T-cell (primary cell): ENCODE measurements around the gene FBXO34. TPM values are rescaled to one million over a fixed set of nuclear protein-coding genes. Genes with fewer than 3 reads are reported as not detected.

Experiments
- ATAC-seq, 4 experiments: fragments of 200-7000 bp in 3 of 4; fragments of 150-1000 bp in 1 of 4; cut with Tn5 transposase; replicated peaks in 1 of 4; 1 replicate in 3 of 4; 2 replicates in 1 of 4; pipeline ENCODE4 v1.10.0; 2021; ENCODE audit warnings: moderate library complexity in 3 of 4, mild to moderate bottlenecking in 2 of 4, moderate number of reproducible peaks in 1 of 4
- CTCF ChIA-PET, 2 donors: fragments of 300-600 bp; sonication (Branson Sonifier 250); formaldehyde crosslinking; loops; one replicate each; lab custom pipeline; 2022; ENCODE audit warnings: antibody characterized with exemption in 2 of 2; lab: Charles Lee
- POLR2A ChIA-PET, 2 donors: fragments of 300-600 bp; sonication (Branson Sonifier 250); formaldehyde crosslinking; loops; one replicate each; lab custom pipeline; 2022; ENCODE audit warnings: antibody characterized with exemption in 2 of 2; lab: Charles Lee
- DNase-seq, 35 experiments: peaks; one replicate each; pipeline versions ENCODE4 v3.0.0 to v3.0.0-alpha.2; 2013 to 2023
- H3K27ac ChIP-seq: one replicate; pipeline ENCODE4 v1.5.1; 2013; ENCODE audit warnings: low read length
- H3K27me3 ChIP-seq, 2 experiments: replicated peaks in 1 of 2; 1 replicate in 1 of 2; 2 replicates in 1 of 2; pipeline versions ENCODE4 v1.6.1 to v1.7.0; 2013; ENCODE audit warnings: low read length in 1 of 2, mixed read lengths in 1 of 2; ENCODE audit not compliant: control insufficient read depth in 2 of 2, insufficient read depth in 2 of 2; ENCODE audit errors: extremely low read depth in 1 of 2
- H3K36me3 ChIP-seq, 2 donors: 1 replicate in 1 of 2; 2 replicates in 1 of 2; pipeline versions ENCODE4 v1.6.1 to v1.7.0; 2013; ENCODE audit warnings: low read length in 1 of 2; ENCODE audit not compliant: control insufficient read depth in 2 of 2, insufficient read depth in 1 of 2; ENCODE audit errors: extremely low read depth in 1 of 2
- H3K4me1 ChIP-seq, 2 experiments: 1 replicate in 1 of 2; 2 replicates in 1 of 2; pipeline versions ENCODE4 v1.6.1 to v1.7.0; 2013; ENCODE audit warnings: low read length in 2 of 2, mixed read lengths in 1 of 2; ENCODE audit not compliant: insufficient read depth in 2 of 2, control insufficient read depth in 1 of 2; ENCODE audit errors: extremely low read depth in 1 of 2
- H3K4me3 ChIP-seq, 2 donors: 1 replicate in 1 of 2; 2 replicates in 1 of 2; pipeline versions ENCODE4 v1.5.1 to v1.7.0; 2013; ENCODE audit warnings: mild to moderate bottlenecking in 2 of 2, low read length in 1 of 2, moderate library complexity in 1 of 2; ENCODE audit not compliant: control insufficient read depth in 1 of 2; ENCODE audit errors: extremely low read depth in 1 of 2
- H3K9me3 ChIP-seq: 2 replicates; pipeline ENCODE4 v1.7.0; 2013
- H3K27ac Mint-ChIP-seq, 2 donors: one replicate each; pipeline ENCODE4 v1.8.0; 2020 to 2021; ENCODE audit warnings: mild to moderate bottlenecking in 2 of 2, mixed read lengths in 2 of 2
- H3K27me3 Mint-ChIP-seq, 2 donors: one replicate each; pipeline ENCODE4 v1.8.0; 2021 to 2022; ENCODE audit warnings: mixed read lengths in 2 of 2
- H3K36me3 Mint-ChIP-seq: one replicate; pipeline ENCODE4 v1.8.0; 2021; ENCODE audit warnings: mixed read lengths
- H3K4me1 Mint-ChIP-seq, 3 donors: one replicate each; pipeline ENCODE4 v1.8.0; 2020 to 2022; ENCODE audit warnings: mixed read lengths in 3 of 3, mild to moderate bottlenecking in 1 of 3
- H3K4me3 Mint-ChIP-seq, 3 donors: one replicate each; pipeline ENCODE4 v1.8.0; 2020 to 2022; ENCODE audit warnings: mild to moderate bottlenecking in 3 of 3, mixed read lengths in 3 of 3, moderate library complexity in 3 of 3
- H3K9me3 Mint-ChIP-seq, 3 donors: one replicate each; pipeline ENCODE4 v1.8.0; 2020 to 2022; ENCODE audit warnings: mixed read lengths in 3 of 3
- WGBS: methylation state at CpG from one replicate; pipeline ENCODE4 v1.1.5; 2013; ENCODE audit warnings: missing lambda C conversion rate; ENCODE audit not compliant: insufficient coverage; 5-methylcytosine and 5-hydroxymethylcytosine counted together
- total RNA-seq, 35 experiments: library from RNA in 6 of 35; stranded (reverse) in 6 of 35; fragments of 120-200 nt in 1 of 35; gene quantifications; one replicate each; pipeline versions ENCODE4 v1.2.1 to v1.2.4 and lab custom pipeline; 2013 to 2026

FBXO34 gene
- total RNA-seq, 5 donors from 2014 or later (not counting 1 experiment from before 2014, with no cell fraction given): 22.1 to 36.9 (median 28.7) TPM

DNA sequence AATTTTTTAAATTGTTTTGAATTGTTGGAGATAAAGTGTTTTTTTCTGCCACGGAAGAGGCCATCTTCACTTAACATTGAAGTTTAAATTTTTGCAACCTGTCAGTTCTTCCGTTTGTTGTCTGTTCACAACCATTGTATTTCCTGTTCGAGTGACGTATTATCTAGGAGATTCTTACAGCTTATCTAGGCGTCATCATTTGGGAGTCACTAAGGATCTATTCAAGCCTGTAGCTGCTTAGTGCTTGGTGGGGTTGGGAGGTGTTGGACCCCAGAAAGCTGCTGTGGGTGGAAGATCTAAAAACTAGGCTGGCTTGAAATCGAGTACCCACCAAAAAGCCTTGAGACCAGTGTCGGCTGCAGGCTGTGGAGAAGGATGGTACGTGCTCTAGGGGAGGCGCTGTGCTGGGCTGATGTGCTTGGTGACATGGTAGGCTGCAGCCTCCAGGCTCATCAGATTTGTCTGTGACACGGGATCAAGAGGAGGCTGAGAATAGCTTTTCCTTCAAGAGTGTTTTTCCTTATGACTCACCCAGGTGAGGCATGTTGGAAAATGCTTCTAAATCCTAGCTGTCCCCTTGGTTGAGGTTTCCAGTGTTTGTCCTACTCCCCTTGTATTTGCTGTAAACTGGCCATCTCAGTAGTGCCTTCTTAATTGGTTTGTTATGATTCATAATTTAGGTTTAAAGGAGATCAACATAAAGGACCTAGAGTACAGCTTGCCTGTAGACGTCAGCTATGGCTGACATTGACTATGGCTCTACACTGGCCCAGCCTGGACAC is 82.7 kb downstream of the FBXO34 start:
- peaks cover 26% of the 10 kb centered on the region for H3K36me3 Mint-ChIP-seq
- Histone ChIP-seq H3K36me3 (peaks cover 2 to 28% of the 10 kb centered on the region in 2 donors), H3K27me3 (no peaks in the 10 kb centered on the region), H3K9me3 (no peaks in the 10 kb centered on the region), H3K4me3 (peak overlapping the region in 1 of 2 donors; percentile 16), H3K27ac (peak overlapping the region; percentile 77), H3K4me1 (peaks cover 12 to 17% of the 10 kb centered on the region in 2 experiments)
- no peaks in the 10 kb centered on the region for H3K9me3 Mint-ChIP-seq
- DNase-seq (peak in 20 of 35 experiments; percentile 10 to 55 (median 18)), ATAC-seq (peak; percentile 6 to 58 (median 24))
- WGBS: 54% methylated on average over 8 of the region's 11 CpGs
- no peaks in the 10 kb centered on the region for H3K27me3 Mint-ChIP-seq
- H3K4me3 Mint-ChIP-seq: peak overlapping the region; percentile 55 to 80 (median 55)
- POLR2A ChIA-PET: interaction anchor here (0.6 to 1.2 kb wide), 6 partner anchors 16 to 99 kb away, joined by 3 to 6 read pairs (median 3); no protein-coding TSS in a partner anchor
- peak overlapping the region; percentile 89 to 98 for H3K27ac Mint-ChIP-seq
- CTCF ChIA-PET: interaction anchor here (0.6 to 4.2 kb wide), 38 partner anchors 8 to 512 kb away, joined by 3 to 85 read pairs (median 6); partner anchors contain the start of genes FBXO34 (in 2 of the 2), SOCS4 (in 1 of the 2) and WDHD1 (in 1 of the 2)
- H3K4me1 Mint-ChIP-seq: peaks cover 23 to 44% (median 35%) of the 10 kb centered on the region in 3 donors

DNA sequence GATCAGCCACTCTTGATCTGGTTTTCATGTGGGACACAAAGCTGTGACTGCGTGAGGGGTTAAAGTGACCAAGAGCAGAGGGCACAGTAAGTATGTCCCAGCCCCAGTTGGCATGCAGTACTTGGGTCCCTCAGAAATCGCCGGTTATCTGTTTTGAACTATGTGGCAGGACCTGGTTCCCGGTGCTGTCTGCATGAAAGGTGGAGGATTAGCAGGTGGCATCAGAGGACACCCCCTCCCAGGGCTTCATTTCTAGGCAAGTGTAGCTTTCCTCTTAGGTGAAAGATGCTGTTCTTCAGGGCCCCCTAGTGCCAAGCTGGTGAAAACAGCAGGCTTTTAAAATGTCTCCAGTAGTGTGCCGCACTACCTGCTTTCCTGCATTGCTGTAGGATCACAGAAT is 83.3 kb downstream of the FBXO34 start:
- H3K36me3 Mint-ChIP-seq: peaks cover 29% of the 10 kb centered on the region
- Histone ChIP-seq H3K4me1 (peaks cover 9 to 17% of the 10 kb centered on the region in 2 experiments), H3K9me3 (no peaks in the 10 kb centered on the region), H3K27ac (peak overlapping the region; percentile 77), H3K36me3 (peaks cover 2 to 28% of the 10 kb centered on the region in 2 donors), H3K27me3 (no peaks in the 10 kb centered on the region), H3K4me3 (peak overlapping the region in 1 of 2 donors; percentile 16)
- ChIA-PET CTCF (interaction anchor here (0.5 to 4.2 kb wide), 44 partner anchors 8 to 513 kb away, joined by 3 to 85 read pairs (median 5); partner anchors contain the start of genes FBXO34 (in 2 of the 2), SOCS4 (in 1 of the 2) and WDHD1 (in 1 of the 2)), POLR2A (interaction anchor here (0.6 to 1.2 kb wide), 9 partner anchors 16 to 265 kb away, joined by 3 to 15 read pairs (median 3); no protein-coding TSS in a partner anchor)
- peak; percentile 90 to 95 (median 92) for ATAC-seq
- peaks cover 17 to 38% (median 30%) of the 10 kb centered on the region in 3 donors for H3K4me1 Mint-ChIP-seq
- H3K9me3 Mint-ChIP-seq: no peaks in the 10 kb centered on the region
- no peaks in the 10 kb centered on the region for H3K27me3 Mint-ChIP-seq
- 46% methylated on average over 4 of the region's 5 CpGs for WGBS
- peak overlapping the region; percentile 55 to 80 (median 55) for H3K4me3 Mint-ChIP-seq
- DNase-seq: peak; percentile 24 to 82 (median 66)
- H3K27ac Mint-ChIP-seq: peak overlapping the region; percentile 89 to 98

DNA sequence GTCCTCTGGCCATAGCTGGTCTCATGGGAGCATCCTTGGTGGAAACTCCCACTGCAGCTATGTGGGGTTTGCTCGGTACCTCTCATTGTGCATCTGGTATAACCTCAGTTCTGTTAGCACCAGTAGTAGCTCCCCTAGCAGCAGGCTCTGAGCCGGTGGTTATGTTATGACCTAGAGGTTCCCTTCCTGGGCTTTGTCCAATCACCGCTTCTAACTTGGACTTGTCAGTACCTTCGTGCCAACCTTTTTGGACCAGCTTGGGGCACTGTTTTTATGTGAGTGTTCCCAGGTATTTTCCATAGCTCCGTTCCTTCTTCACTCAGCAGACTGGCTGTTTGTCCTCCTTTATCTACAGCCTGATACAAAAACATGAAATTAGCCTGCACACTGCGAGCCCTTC is 84.7 kb downstream of the FBXO34 start:
- Mint-ChIP-seq H3K4me3 (no peak overlapping the region), H3K27me3 (no peaks in the 10 kb centered on the region), H3K27ac (no peak overlapping the region), H3K36me3 (peaks cover 25% of the 10 kb centered on the region), H3K9me3 (no peaks in the 10 kb centered on the region), H3K4me1 (peaks cover 17 to 31% (median 23%) of the 10 kb centered on the region in 3 donors)
- H3K27me3 ChIP-seq: no peaks in the 10 kb centered on the region
- 95% methylated on average over 2 of the region's 6 CpGs for WGBS
- H3K36me3 ChIP-seq: peaks cover 0 to 20% of the 10 kb centered on the region in 2 donors
- no peak overlapping the region for H3K4me3 ChIP-seq
- ChIA-PET POLR2A (no interaction called here), CTCF (interaction anchor here (1.0 to 4.2 kb wide), 10 partner anchors 19 to 195 kb away, joined by 3 to 85 read pairs (median 6); partner anchors contain the start of gene FBXO34 (in 2 of the 2))
- H3K4me1 ChIP-seq: peaks cover 9 to 14% of the 10 kb centered on the region in 2 experiments
- no peaks in the 10 kb centered on the region for H3K9me3 ChIP-seq
- ATAC-seq (no peak), DNase-seq (no peak)
- H3K27ac ChIP-seq: no peak overlapping the region

DNA sequence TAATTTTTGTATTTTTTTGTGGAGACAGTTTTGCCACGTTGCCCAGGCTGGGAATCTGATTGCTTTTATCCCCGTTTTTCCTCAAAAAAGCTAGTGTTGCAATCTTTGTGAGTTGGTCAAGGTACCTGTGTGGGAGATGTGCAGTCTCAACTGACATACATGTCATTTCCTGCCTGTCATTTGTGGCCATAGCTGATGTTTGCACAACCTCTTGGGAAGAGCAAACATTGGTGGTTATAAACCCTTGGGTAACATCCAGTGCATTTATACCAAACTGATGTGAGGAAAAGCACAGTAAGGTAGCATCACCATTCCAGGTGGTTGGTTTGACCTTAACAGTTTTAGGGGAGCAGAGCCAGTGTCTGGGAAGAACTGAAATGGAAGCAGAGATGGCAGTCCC is 85.7 kb downstream of the FBXO34 start:
- Histone ChIP-seq H3K36me3 (peaks cover 0 to 11% of the 10 kb centered on the region in 2 donors), H3K4me3 (no peak overlapping the region), H3K4me1 (peaks cover 12 to 14% of the 10 kb centered on the region in 2 experiments), H3K27ac (no peak overlapping the region), H3K27me3 (no peaks in the 10 kb centered on the region), H3K9me3 (no peaks in the 10 kb centered on the region)
- CTCF ChIA-PET: interaction anchor here (0.6 to 4.2 kb wide), 7 partner anchors 15 to 111 kb away, joined by 3 to 85 read pairs (median 3); partner anchors contain the start of gene FBXO34 (in 1 of the 2)
- 86% methylated on average over 2 of the region's 2 CpGs for WGBS
- DNase-seq (no peak), ATAC-seq (no peak)
- H3K36me3 Mint-ChIP-seq: peaks cover 17% of the 10 kb centered on the region
- H3K9me3 Mint-ChIP-seq: no peaks in the 10 kb centered on the region
- H3K27ac Mint-ChIP-seq: no peak overlapping the region
- H3K27me3 Mint-ChIP-seq: no peaks in the 10 kb centered on the region
- H3K4me1 Mint-ChIP-seq: peaks cover 27 to 38% (median 30%) of the 10 kb centered on the region in 3 donors
- H3K4me3 Mint-ChIP-seq: no peak overlapping the region
- POLR2A ChIA-PET: interaction anchor here in 1 of 2 donors (0.7 kb wide), 1 partner anchor 9 kb away, joined by 3 read pairs; no protein-coding TSS in a partner anchor

DNA sequence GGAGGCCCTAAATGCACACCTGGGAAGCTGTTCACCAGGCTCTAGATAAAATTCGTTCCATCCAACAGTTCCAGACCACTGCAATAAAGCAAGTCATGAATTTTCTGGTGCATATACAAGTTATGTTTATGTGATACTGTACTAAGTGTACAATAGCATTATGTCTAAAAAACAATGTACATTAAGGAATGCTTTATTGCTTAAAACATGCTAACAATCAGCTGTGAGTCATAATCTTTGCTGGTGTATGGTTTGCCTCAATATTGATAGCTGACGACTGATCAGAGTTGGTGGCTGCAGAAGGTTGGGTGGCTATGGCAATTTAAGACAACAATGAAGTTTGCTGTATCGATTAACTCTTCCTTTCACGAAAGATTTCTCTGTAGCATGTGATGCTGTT is 88.1 kb downstream of the FBXO34 start:
- POLR2A ChIA-PET: no interaction called here
- ATAC-seq: no peak
- no peaks in the 10 kb centered on the region for H3K27me3 ChIP-seq

DNA sequence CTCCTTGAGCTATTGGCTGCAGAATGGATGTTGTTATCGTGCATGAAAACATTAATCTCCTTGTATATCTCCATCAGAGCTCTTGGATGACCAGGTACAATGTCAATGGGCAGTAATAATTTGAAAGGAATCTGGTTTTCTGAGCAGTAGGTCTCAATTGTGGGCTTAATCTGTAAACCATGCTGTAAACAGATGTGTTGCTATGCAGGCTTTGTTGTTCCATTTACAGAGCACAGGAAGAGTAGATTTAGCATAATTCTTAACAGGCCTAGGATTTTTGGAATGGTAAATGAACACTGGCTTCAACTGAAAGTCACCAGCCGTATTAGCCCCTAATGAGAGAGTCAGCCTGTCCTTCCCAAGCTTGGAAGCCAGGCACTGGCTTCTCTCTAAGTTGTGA is 90.0 kb downstream of the FBXO34 start:
- ChIA-PET POLR2A (interaction anchor here (0.6 kb wide), 2 partner anchors 51 to 236 kb away, joined by 3 to 4 read pairs; no protein-coding TSS in a partner anchor), CTCF (interaction anchor here (0.5 to 1.3 kb wide), 3 partner anchors 28 to 268 kb away, joined by 3 to 4 read pairs (median 3); no protein-coding TSS in a partner anchor)

More for the DNA sequence above, 88.1 kb downstream of the FBXO34 start:
- no peaks in the 10 kb centered on the region for H3K9me3 ChIP-seq
- no peaks in the 10 kb centered on the region for H3K9me3 Mint-ChIP-seq
- H3K4me1 ChIP-seq: peaks cover 5 to 7% of the 10 kb centered on the region in 2 experiments
- H3K36me3 ChIP-seq: peaks cover 0 to 3% of the 10 kb centered on the region in 2 donors
- no peak overlapping the region for H3K27ac ChIP-seq
- CTCF ChIA-PET: no interaction called here
- no peak overlapping the region for H3K4me3 Mint-ChIP-seq
- DNase-seq: no peak
- peaks cover 18 to 27% (median 20%) of the 10 kb centered on the region in 3 donors for H3K4me1 Mint-ChIP-seq
- no peak overlapping the region for H3K4me3 ChIP-seq
- no CpG with 5 or more reads among the region's 4 CpGs for WGBS
- H3K27me3 Mint-ChIP-seq: no peaks in the 10 kb centered on the region
- H3K36me3 Mint-ChIP-seq: peaks cover 18% of the 10 kb centered on the region
- H3K27ac Mint-ChIP-seq: no peak overlapping the region

More for the DNA sequence above, 90.0 kb downstream of the FBXO34 start:
- Histone ChIP-seq H3K27ac (no peak overlapping the region), H3K27me3 (no peaks in the 10 kb centered on the region), H3K36me3 (peaks cover 0 to 4% of the 10 kb centered on the region in 2 donors), H3K4me3 (no peak overlapping the region), H3K4me1 (peaks cover 0 to 3% of the 10 kb centered on the region in 2 experiments), H3K9me3 (no peaks in the 10 kb centered on the region)
- H3K27me3 Mint-ChIP-seq: no peaks in the 10 kb centered on the region
- no peak overlapping the region for H3K4me3 Mint-ChIP-seq
- DNase-seq (no peak), ATAC-seq (no peak)
- H3K36me3 Mint-ChIP-seq: peaks cover 27% of the 10 kb centered on the region
- no peaks in the 10 kb centered on the region for H3K9me3 Mint-ChIP-seq
- H3K27ac Mint-ChIP-seq: peak overlapping the region; percentile 13 to 45
- peaks cover 11 to 19% (median 18%) of the 10 kb centered on the region in 3 donors for H3K4me1 Mint-ChIP-seq
- 83% methylated on average over 1 of the region's 2 CpGs for WGBS
